Keratinocyte (primary cell): Measurements from ENCODE around the gene NQO2.

ENCODE experiments used
- EZH2 ChIP-seq: IDR thresholded peaks from one replicate; pipeline ENCODE4 v1.6.1; 2012; ENCODE audit warnings: inconsistent platforms, mild to moderate bottlenecking, low read length, moderate library complexity
- TF ChIP-seq, protein P1 (sequence below), 3 experiments: IDR thresholded peaks in 1 of 3; conservative IDR thresholded peaks in 1 of 3; optimal IDR thresholded peaks in 1 of 3; 2 replicates in 2 of 3; 3 replicates in 1 of 3; pipeline versions ENCODE3 to v1.5.1; 2011; ENCODE audit warnings: low read length in 3 of 3, mild to moderate bottlenecking in 3 of 3, moderate library complexity in 2 of 3, control low read depth in 1 of 3, inconsistent platforms in 1 of 3; ENCODE audit not compliant: insufficient read depth in 2 of 3; ENCODE audit errors: extremely low read depth in 1 of 3

DNA sequence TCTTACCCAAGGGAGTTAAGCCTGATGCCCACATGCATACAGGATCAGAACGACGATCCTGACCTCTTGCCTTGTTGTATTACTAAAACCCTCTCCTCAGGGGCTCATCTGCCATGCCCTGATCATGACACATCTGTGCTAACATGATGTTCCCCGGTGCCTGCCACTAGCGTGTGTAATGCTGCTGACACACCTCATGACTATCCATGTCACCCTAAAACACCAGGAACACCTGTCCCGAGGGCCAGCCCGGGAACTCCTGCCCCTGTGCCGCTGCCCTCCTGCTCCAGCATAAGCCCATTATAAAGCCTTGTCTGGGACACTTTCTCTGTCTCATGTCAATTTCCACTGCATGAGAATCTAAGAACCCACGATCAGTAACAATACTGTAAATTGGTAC is 35.9 kb upstream of the NQO2 start:
- TF ChIP-seq, protein P1, sequence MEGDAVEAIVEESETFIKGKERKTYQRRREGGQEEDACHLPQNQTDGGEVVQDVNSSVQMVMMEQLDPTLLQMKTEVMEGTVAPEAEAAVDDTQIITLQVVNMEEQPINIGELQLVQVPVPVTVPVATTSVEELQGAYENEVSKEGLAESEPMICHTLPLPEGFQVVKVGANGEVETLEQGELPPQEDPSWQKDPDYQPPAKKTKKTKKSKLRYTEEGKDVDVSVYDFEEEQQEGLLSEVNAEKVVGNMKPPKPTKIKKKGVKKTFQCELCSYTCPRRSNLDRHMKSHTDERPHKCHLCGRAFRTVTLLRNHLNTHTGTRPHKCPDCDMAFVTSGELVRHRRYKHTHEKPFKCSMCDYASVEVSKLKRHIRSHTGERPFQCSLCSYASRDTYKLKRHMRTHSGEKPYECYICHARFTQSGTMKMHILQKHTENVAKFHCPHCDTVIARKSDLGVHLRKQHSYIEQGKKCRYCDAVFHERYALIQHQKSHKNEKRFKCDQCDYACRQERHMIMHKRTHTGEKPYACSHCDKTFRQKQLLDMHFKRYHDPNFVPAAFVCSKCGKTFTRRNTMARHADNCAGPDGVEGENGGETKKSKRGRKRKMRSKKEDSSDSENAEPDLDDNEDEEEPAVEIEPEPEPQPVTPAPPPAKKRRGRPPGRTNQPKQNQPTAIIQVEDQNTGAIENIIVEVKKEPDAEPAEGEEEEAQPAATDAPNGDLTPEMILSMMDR (optimal IDR thresholded peaks at IDR 0.05 in 1 of 3, IDR thresholded peaks at IDR 0.05 in 1 of 3, conservative IDR thresholded peaks at IDR 0.05 in 1 of 3; ENCODE audit: extremely low read depth in 1 of 3, insufficient read depth in 2 of 3, low read length in 3 of 3) = no peak
- TF ChIP-seq EZH2 = no peak
